ENCODE measurements around the gene ALDH16A1. TPM values are rescaled to one million over a fixed set of nuclear protein-coding genes. Genes with fewer than 3 reads are reported as not detected.

The ALDH16A1 gene
- polyA plus RNA-seq, 1 donor (not counting 4 experiments of a cell fraction or from before 2014, with no cell fraction given) = 7.1 TPM

DNA sequence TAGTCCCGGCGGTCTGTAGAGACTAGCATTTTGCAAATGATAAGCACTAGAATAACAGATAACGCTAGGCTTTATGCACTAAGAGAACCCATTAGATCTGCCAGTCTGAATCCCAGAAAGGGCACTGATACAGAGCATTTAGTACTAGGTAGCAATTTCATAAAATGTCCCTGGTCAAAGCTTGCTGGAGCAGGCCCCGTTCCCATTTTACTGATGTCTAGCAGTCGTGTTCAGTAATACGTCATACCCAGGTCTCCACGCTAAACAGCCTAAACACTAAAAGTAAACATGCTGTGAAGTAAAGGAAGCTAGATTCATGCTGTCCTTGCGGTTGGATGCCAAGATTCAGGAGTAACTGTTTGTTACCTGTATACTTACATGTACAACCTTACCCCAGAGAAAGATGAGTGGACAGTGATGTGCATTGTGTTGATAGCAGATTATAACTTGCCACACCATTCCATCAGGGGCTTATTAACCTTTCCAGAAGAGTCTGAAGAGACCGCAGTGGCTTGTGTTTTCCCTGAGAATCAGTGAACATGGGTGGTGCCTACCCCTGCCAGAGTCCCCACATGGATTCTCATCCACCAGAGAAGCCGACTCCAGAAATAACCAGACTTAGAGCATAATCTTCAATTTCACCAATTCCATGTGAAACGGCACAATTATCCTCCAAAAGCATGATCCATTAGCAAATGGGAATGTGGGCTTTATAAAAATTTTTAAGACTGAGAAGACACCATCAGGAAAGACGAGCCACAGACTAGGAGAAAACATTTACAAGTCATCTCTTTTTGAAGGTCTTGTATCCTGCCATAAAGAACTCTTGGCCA lies 39.8 kb downstream of the ALDH16A1 start:
- DNase-seq (ENCODE audit: low read depth, low spot score) (no peak), FAIRE-seq (no peak)
- Histone ChIP-seq H3K4me1 (ENCODE audit: control insufficient read depth, extremely low read depth, insufficient read depth, low read length) (peaks cover 15% of the 10 kb centered on the region), H3K4me2 (ENCODE audit: control insufficient read depth, extremely low read depth, insufficient read depth, low read depth, low read length) (no peak overlapping the region), H3K27ac (ENCODE audit: control insufficient read depth, insufficient read depth, low read length) (no peak overlapping the region), H3K9me3 (ENCODE audit: control insufficient read depth, low read depth, low read length) (no peaks in the 10 kb centered on the region), H3K27me3 (ENCODE audit: control insufficient read depth, extremely low read depth, insufficient read depth, low read length) (no peaks in the 10 kb centered on the region), H4K20me1 (ENCODE audit: control insufficient read depth, extremely low read depth, insufficient read depth, low read length) (peaks cover 29% of the 10 kb centered on the region), H3K4me3 (ENCODE audit: control insufficient read depth in 2 of 3, extremely low read depth in 1 of 3, insufficient read depth in 2 of 3, low read depth in 1 of 3, low read length in 3 of 3) (no peak overlapping the region), H2AFZ (ENCODE audit: control insufficient read depth, low read length) (no peak overlapping the region), H3K79me2 (ENCODE audit: control insufficient read depth, insufficient read depth, low read length) (peaks cover 47% of the 10 kb centered on the region), H3K9ac (ENCODE audit: control insufficient read depth, extremely low read depth, insufficient read depth, low read length) (no peak overlapping the region), H3K9me1 (ENCODE audit: control insufficient read depth, extremely low read depth, insufficient read depth, low read length) (peaks cover 4% of the 10 kb centered on the region), H3K36me3 (ENCODE audit: control insufficient read depth in 2 of 2, extremely low read depth in 1 of 2, insufficient read depth in 2 of 2, low read length in 2 of 2) (peaks cover 31 to 59% of the 10 kb centered on the region in 2 experiments)
- no peak for TF ChIP-seq EZH2 (IDR thresholded peaks at IDR 0.05; ENCODE audit: low read length)
- TF ChIP-seq, protein P1, sequence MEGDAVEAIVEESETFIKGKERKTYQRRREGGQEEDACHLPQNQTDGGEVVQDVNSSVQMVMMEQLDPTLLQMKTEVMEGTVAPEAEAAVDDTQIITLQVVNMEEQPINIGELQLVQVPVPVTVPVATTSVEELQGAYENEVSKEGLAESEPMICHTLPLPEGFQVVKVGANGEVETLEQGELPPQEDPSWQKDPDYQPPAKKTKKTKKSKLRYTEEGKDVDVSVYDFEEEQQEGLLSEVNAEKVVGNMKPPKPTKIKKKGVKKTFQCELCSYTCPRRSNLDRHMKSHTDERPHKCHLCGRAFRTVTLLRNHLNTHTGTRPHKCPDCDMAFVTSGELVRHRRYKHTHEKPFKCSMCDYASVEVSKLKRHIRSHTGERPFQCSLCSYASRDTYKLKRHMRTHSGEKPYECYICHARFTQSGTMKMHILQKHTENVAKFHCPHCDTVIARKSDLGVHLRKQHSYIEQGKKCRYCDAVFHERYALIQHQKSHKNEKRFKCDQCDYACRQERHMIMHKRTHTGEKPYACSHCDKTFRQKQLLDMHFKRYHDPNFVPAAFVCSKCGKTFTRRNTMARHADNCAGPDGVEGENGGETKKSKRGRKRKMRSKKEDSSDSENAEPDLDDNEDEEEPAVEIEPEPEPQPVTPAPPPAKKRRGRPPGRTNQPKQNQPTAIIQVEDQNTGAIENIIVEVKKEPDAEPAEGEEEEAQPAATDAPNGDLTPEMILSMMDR (optimal IDR thresholded peaks at IDR 0.05 in 1 of 3, IDR thresholded peaks at IDR 0.05 in 1 of 3, conservative IDR thresholded peaks at IDR 0.05 in 1 of 3; ENCODE audit: extremely low read depth in 1 of 3, insufficient read depth in 2 of 3, low read length in 3 of 3) = no peak
- dilution Hi-C loops (cut with MboI; ENCODE audit: extremely low pct_ligation_motif_present, low sequenced_read_pairs) = no loop called here

DNA sequence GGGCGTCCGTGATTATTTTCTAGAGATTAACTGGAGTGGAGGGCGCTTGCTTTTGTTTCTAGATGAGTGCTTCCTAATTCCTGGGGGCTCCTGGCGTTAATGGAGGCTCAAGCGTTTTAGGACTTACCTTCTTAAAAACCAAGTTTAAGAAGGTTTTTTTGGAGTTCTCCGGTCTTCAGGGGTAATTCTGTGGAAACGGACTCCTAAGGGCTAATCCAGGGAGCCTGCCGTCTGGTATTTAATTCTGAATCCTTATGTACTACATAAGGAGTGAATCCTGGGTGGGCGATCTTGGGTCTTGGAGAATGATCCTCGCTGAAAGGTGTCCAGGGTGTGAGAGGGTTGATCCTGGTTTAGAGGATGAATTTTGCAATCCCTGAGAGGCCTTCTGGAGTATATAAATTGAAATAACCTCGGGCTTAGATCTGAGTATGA lies 43.6 kb downstream of the ALDH16A1 start:
- dilution Hi-C loops (cut with MboI; ENCODE audit: extremely low pct_ligation_motif_present, low sequenced_read_pairs) = no loop called here
- Histone ChIP-seq H3K4me2 (ENCODE audit: control insufficient read depth, extremely low read depth, insufficient read depth, low read depth, low read length) (peak overlapping the region; percentile 97), H3K79me2 (ENCODE audit: control insufficient read depth, insufficient read depth, low read length) (peaks cover 29% of the 10 kb centered on the region), H3K9me3 (ENCODE audit: control insufficient read depth, low read depth, low read length) (no peaks in the 10 kb centered on the region), H3K27ac (ENCODE audit: control insufficient read depth, insufficient read depth, low read length) (peak overlapping the region; percentile 95), H3K4me1 (ENCODE audit: control insufficient read depth, extremely low read depth, insufficient read depth, low read length) (peaks cover 21% of the 10 kb centered on the region), H2AFZ (ENCODE audit: control insufficient read depth, low read length) (no peak overlapping the region), H3K9me1 (ENCODE audit: control insufficient read depth, extremely low read depth, insufficient read depth, low read length) (peaks cover 4% of the 10 kb centered on the region), H4K20me1 (ENCODE audit: control insufficient read depth, extremely low read depth, insufficient read depth, low read length) (peaks cover 23% of the 10 kb centered on the region), H3K36me3 (ENCODE audit: control insufficient read depth in 2 of 2, extremely low read depth in 1 of 2, insufficient read depth in 2 of 2, low read length in 2 of 2) (peaks cover 31 to 47% of the 10 kb centered on the region in 2 experiments), H3K27me3 (ENCODE audit: control insufficient read depth, extremely low read depth, insufficient read depth, low read length) (no peaks in the 10 kb centered on the region), H3K9ac (ENCODE audit: control insufficient read depth, extremely low read depth, insufficient read depth, low read length) (peak overlapping the region; percentile 99), H3K4me3 (ENCODE audit: control insufficient read depth in 2 of 3, extremely low read depth in 1 of 3, insufficient read depth in 2 of 3, low read depth in 1 of 3, low read length in 3 of 3) (peak overlapping the region; percentile 86 to 99 (median 86))
- TF ChIP-seq, protein P1 (optimal IDR thresholded peaks at IDR 0.05 in 1 of 3, IDR thresholded peaks at IDR 0.05 in 1 of 3, conservative IDR thresholded peaks at IDR 0.05 in 1 of 3; ENCODE audit: extremely low read depth in 1 of 3, insufficient read depth in 2 of 3, low read length in 3 of 3) = no peak
- TF ChIP-seq EZH2 (IDR thresholded peaks at IDR 0.05; ENCODE audit: low read length) = no peak
- no peak for DNase-seq (ENCODE audit: low read depth, low spot score)
- no peak for FAIRE-seq
